OCI-LY7 (cell line): ENCODE measurements around the gene TENT5C.

Experiments
- EZH2phosphoT487 ChIP-seq: fragments of 200-600 bp; sonication (generic); IDR thresholded peaks from 2 replicates; pipeline ENCODE4 v1.6.1; 2018; ENCODE audit warnings: low read depth, borderline replicate concordance, mild to moderate bottlenecking, mixed run types, antibody characterized with exemption, low read length, moderate library complexity, mixed read lengths
- TF ChIP-seq, protein P1 (sequence below): fragments of 200-600 bp; sonication (generic); conservative IDR thresholded peaks from 2 replicates; pipeline ENCODE4 v1.5.1; 2014; ENCODE audit warnings: mild to moderate bottlenecking, antibody characterized with exemption, low read length, moderate library complexity, mixed read lengths

DNA sequence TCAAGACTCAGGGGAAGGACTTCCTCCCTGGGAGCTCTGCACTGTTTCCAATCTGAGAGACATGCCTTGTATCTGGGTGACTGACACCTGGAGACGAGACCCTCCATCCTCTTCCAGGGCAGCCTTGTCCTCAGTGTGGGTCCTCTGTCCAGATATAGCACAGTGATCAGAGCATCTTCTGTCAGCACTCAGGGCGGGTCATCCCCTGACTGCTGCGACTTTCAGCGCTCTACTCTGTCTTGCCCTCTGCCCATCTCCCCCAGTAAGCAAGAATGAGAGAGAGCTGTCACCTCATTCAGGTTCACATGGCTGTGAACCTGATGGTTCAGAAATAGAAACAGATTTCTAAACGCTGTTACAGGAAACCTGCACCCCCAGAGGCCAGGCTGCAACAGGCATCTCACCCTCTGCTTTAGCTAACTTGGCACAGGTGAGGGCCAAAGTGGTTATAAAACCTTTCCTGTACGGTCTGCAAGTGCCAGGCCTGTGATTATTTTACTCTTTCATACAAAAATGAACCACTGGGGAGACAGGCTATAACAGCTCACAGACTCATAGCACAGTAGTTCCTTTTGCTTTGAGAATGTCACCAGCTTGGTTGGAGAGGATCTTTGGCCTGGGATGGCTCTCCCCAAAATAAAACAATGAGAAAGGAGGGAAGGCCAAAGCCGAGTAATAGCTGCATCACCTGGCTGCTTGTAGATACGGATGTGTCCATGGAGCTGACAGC is 11.4 kb upstream of the TENT5C start:
- TF ChIP-seq, protein P1, sequence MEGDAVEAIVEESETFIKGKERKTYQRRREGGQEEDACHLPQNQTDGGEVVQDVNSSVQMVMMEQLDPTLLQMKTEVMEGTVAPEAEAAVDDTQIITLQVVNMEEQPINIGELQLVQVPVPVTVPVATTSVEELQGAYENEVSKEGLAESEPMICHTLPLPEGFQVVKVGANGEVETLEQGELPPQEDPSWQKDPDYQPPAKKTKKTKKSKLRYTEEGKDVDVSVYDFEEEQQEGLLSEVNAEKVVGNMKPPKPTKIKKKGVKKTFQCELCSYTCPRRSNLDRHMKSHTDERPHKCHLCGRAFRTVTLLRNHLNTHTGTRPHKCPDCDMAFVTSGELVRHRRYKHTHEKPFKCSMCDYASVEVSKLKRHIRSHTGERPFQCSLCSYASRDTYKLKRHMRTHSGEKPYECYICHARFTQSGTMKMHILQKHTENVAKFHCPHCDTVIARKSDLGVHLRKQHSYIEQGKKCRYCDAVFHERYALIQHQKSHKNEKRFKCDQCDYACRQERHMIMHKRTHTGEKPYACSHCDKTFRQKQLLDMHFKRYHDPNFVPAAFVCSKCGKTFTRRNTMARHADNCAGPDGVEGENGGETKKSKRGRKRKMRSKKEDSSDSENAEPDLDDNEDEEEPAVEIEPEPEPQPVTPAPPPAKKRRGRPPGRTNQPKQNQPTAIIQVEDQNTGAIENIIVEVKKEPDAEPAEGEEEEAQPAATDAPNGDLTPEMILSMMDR = peak; percentile 67
- TF ChIP-seq EZH2phosphoT487 = no peak
